ENCODE data around the gene ACKR1.

GRCh38 chr1:159181328-159182024 is 23.2 kb upstream of the ACKR1 start:
- TF ChIP-seq, protein P1, sequence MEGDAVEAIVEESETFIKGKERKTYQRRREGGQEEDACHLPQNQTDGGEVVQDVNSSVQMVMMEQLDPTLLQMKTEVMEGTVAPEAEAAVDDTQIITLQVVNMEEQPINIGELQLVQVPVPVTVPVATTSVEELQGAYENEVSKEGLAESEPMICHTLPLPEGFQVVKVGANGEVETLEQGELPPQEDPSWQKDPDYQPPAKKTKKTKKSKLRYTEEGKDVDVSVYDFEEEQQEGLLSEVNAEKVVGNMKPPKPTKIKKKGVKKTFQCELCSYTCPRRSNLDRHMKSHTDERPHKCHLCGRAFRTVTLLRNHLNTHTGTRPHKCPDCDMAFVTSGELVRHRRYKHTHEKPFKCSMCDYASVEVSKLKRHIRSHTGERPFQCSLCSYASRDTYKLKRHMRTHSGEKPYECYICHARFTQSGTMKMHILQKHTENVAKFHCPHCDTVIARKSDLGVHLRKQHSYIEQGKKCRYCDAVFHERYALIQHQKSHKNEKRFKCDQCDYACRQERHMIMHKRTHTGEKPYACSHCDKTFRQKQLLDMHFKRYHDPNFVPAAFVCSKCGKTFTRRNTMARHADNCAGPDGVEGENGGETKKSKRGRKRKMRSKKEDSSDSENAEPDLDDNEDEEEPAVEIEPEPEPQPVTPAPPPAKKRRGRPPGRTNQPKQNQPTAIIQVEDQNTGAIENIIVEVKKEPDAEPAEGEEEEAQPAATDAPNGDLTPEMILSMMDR (IDR thresholded peaks at IDR 0.05; ENCODE audit: extremely low read depth in 1 of 2, insufficient read depth in 1 of 2, low read depth in 1 of 2, low read length in 2 of 2) = no peak
- no peak for TF ChIP-seq POLR2A (IDR thresholded peaks at IDR 0.05; ENCODE audit: low read depth, low read length)
- TF ChIP-seq EZH2 (IDR thresholded peaks at IDR 0.05; ENCODE audit: borderline replicate concordance, low read depth, low read length, severe bottlenecking) = no peak
- no peak for TF ChIP-seq POLR2AphosphoS5 (IDR thresholded peaks at IDR 0.05; ENCODE audit: insufficient read depth, low read depth, low read length)
- no peak for TF ChIP-seq MYC (IDR thresholded peaks at IDR 0.05; ENCODE audit: low read depth, low read length)
- TF ChIP-seq MAX (IDR thresholded peaks at IDR 0.05; ENCODE audit: insufficient read depth, insufficient read length) = no peak

Data from endothelial cell of umbilical vein (primary cell).